DND-41 (cell line): ENCODE data around the gene ASB8.

Source experiments
- ATAC-seq: fragments of 200-7000 bp; cut with Tn5 transposase; 3 replicates; pipeline ENCODE4 v1.9.1; 2021; ENCODE audit warnings: low read depth; ENCODE audit not compliant: insufficient read depth
- DNase-seq: peaks from one replicate; pipeline ENCODE4 v3.0.0-alpha.2; 2020
- H2AFZ ChIP-seq: 2 replicates; pipeline ENCODE4 v1.6.0; 2012; ENCODE audit warnings: low read depth, low read length
- H3K27ac ChIP-seq: 2 replicates; pipeline ENCODE4 v1.5.1; 2012; ENCODE audit warnings: low read length, inconsistent platforms
- H3K27me3 ChIP-seq: fragments of 200-600 bp; sonication (generic); 2 replicates; pipeline ENCODE4 v1.6.0; 2012; ENCODE audit warnings: low read length, mild to moderate bottlenecking, inconsistent platforms; ENCODE audit not compliant: insufficient read depth, poor library complexity
- H3K36me3 ChIP-seq: 2 replicates; pipeline ENCODE4 v1.5.1; 2012; ENCODE audit warnings: low read length, inconsistent platforms; ENCODE audit not compliant: insufficient read depth
- H3K4me1 ChIP-seq: 2 replicates; pipeline ENCODE4 v1.5.1; 2012; ENCODE audit warnings: mild to moderate bottlenecking, low read length; ENCODE audit not compliant: insufficient read depth
- H3K4me2 ChIP-seq: 2 replicates; pipeline ENCODE4 v1.6.0; 2012; ENCODE audit warnings: mild to moderate bottlenecking, moderate library complexity, low read length, inconsistent platforms; ENCODE audit not compliant: insufficient read depth
- H3K4me3 ChIP-seq, 2 experiments: fragments of 200-600 bp in 1 of 2; shearing (Covaris generic) in 1 of 2; 2 replicates each; pipeline ENCODE4 v1.5.1; 2012 to 2016; ENCODE audit warnings: inconsistent platforms in 2 of 2, low read length in 2 of 2, mild to moderate bottlenecking in 2 of 2, low read depth in 1 of 2, moderate library complexity in 1 of 2
- H3K79me2 ChIP-seq: 2 replicates; pipeline ENCODE4 v1.6.0; 2012; ENCODE audit warnings: low read length, inconsistent platforms; ENCODE audit not compliant: insufficient read depth
- H3K9ac ChIP-seq: 2 replicates; pipeline ENCODE4 v1.6.0; 2012; ENCODE audit warnings: low read depth, mild to moderate bottlenecking, inconsistent platforms, low read length, moderate library complexity
- H3K9me3 ChIP-seq: 2 replicates; pipeline ENCODE4 v1.5.1; 2012; ENCODE audit warnings: low read length, moderate library complexity, mild to moderate bottlenecking, inconsistent platforms; ENCODE audit not compliant: insufficient read depth, severe bottlenecking
- H4K20me1 ChIP-seq: 2 replicates; pipeline ENCODE4 v1.6.0; 2012; ENCODE audit warnings: low read length; ENCODE audit not compliant: insufficient read depth
- EZH2 ChIP-seq: IDR thresholded peaks from 3 replicates; pipeline ENCODE4 v1.6.1; 2012; ENCODE audit warnings: borderline replicate concordance, low read depth, mild to moderate bottlenecking, moderate library complexity, low read length, inconsistent platforms; ENCODE audit not compliant: severe bottlenecking
- TF ChIP-seq, protein P1 (sequence below): IDR thresholded peaks from 2 replicates; pipeline ENCODE4 v1.5.1; 2012; ENCODE audit warnings: borderline replicate concordance, low read length, moderate library complexity, mild to moderate bottlenecking; ENCODE audit not compliant: poor library complexity, severe bottlenecking; ENCODE audit errors: extremely low read depth

ASB8 gene

DNA sequence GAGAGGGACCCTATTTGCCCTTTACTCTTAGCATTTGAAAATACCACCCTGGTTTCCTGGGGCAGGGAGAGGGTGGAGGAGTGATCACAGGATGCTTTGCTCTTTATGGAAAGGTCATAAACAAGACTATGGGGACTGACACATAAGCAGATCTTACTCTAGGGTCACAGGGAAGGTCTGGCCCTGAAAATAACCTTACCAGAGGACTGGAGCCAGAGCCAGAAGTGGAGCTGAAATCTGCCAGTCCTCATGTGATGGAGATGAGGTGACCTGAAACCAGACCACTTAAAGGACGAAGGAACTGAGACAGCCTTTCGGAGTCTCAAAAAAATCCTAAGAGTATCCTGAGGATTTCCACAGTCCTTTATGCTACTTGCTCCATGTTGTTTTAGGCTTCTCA, 25.8 kb downstream of the ASB8 start:
- DNase-seq, result no peak

DNA sequence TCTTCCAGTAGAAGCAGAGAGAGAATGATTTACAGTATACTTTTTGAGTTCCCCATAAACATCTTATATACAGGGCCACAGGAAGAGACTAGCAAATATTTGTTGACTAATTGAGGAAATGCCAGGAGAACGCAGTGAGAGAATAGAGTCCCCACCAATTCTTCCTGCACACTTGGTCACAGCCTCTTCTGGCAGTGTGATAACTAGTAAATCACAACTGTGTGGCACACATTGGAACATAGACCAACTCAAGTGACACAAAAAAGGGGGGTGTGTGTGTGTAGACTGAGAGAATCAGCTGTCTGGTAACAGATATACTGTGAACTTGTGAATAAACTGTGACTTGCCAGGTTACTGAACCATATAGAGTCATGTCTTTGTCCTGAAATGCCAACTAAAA, 27.9 kb downstream of the ASB8 start:
- Histone ChIP-seq H3K4me3 (no peak overlapping the region), H3K79me2 (no peaks in the 10 kb centered on the region), H3K27ac (no peak overlapping the region), H2AFZ (no peak overlapping the region), H3K9ac (no peak overlapping the region), H3K9me3 (no peaks in the 10 kb centered on the region), H4K20me1 (no peaks in the 10 kb centered on the region; the same call in 1 of the 2 replicates), H3K4me1 (no peaks in the 10 kb centered on the region), H3K27me3 (no peaks in the 10 kb centered on the region), H3K4me2 (no peak overlapping the region), H3K36me3 (peaks cover 41% of the 10 kb centered on the region)
- no peak for ATAC-seq
- no peak for DNase-seq
- TF ChIP-seq, protein P1, sequence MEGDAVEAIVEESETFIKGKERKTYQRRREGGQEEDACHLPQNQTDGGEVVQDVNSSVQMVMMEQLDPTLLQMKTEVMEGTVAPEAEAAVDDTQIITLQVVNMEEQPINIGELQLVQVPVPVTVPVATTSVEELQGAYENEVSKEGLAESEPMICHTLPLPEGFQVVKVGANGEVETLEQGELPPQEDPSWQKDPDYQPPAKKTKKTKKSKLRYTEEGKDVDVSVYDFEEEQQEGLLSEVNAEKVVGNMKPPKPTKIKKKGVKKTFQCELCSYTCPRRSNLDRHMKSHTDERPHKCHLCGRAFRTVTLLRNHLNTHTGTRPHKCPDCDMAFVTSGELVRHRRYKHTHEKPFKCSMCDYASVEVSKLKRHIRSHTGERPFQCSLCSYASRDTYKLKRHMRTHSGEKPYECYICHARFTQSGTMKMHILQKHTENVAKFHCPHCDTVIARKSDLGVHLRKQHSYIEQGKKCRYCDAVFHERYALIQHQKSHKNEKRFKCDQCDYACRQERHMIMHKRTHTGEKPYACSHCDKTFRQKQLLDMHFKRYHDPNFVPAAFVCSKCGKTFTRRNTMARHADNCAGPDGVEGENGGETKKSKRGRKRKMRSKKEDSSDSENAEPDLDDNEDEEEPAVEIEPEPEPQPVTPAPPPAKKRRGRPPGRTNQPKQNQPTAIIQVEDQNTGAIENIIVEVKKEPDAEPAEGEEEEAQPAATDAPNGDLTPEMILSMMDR, result no peak
- TF ChIP-seq EZH2, result no peak

More for the DNA sequence above, 25.8 kb downstream of the ASB8 start:
- ATAC-seq, result no peak
- H3K36me3 ChIP-seq, result peaks cover 49% of the 10 kb centered on the region
- no peaks in the 10 kb centered on the region for H3K79me2 ChIP-seq
- no peak overlapping the region for H3K4me2 ChIP-seq
- H3K9ac ChIP-seq, result no peak overlapping the region
- H3K4me3 ChIP-seq, result no peak overlapping the region
- no peak overlapping the region for H2AFZ ChIP-seq
- no peak overlapping the region for H3K27ac ChIP-seq
- H3K9me3 ChIP-seq, result no peaks in the 10 kb centered on the region
- TF ChIP-seq, protein P1, result no peak
- TF ChIP-seq EZH2, result no peak
- no peaks in the 10 kb centered on the region for H3K27me3 ChIP-seq
- H3K4me1 ChIP-seq, result no peaks in the 10 kb centered on the region
- no peaks in the 10 kb centered on the region; the same call in 1 of the 2 replicates for H4K20me1 ChIP-seq

DNA sequence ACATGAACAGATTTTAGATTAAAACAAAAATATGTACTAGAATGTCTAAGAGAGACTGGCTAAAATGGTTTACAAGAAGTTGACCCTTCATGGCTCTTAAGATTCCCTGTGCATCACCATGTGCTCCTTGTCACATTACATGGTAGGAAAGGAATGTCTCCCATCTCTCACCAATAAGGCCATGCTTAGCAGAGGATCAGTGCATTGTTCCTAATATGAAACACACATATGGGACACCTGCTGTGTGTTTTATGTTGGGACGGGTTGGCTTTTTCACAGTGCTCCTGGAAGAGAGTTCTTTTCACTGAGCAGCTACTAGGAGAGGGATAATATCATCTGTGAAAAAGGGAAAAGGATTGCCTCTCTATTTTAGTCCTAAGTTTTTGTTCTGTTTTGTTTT, 28.5 kb downstream of the ASB8 start:
- TF ChIP-seq, protein P1, result no peak
- no peak for TF ChIP-seq EZH2
- Histone ChIP-seq H3K9me3 (no peaks in the 10 kb centered on the region), H2AFZ (no peak overlapping the region), H3K4me1 (no peaks in the 10 kb centered on the region), H3K79me2 (no peaks in the 10 kb centered on the region), H3K9ac (no peak overlapping the region), H3K4me2 (no peak overlapping the region), H3K27ac (no peak overlapping the region), H3K36me3 (peaks cover 38% of the 10 kb centered on the region), H3K4me3 (no peak overlapping the region), H4K20me1 (no peaks in the 10 kb centered on the region; the same call in 1 of the 2 replicates), H3K27me3 (no peaks in the 10 kb centered on the region)
- DNase-seq (no peak), ATAC-seq (no peak)
